Stimulated activated CD4-positive, alpha-beta T cell treated with anti-CD3 and anti-CD28 coated beads, Interleukin-4, amount 100 ng/mL, for 1 hour (primary cell): Measurements from ENCODE around the gene SLC6A19.
"Not testable (repeated sequence)": the region's sequence is repeated elsewhere in the genome, so short reads cannot be mapped to it uniquely, and the experiment has no call there.

Experiments used
- DNase-seq: peaks from one replicate; pipeline ENCODE4 v3.0.0-alpha.2; 2020

Gene SLC6A19

GRCh38 chr5:1201327-1202025, at the start of gene SLC6A19:
Gene SLC6A19, plus strand, starts transcription at chr5:1201595. Its CDS starts 56 bp downstream, at chr5:1201651.
- DNase-seq: no peak

GRCh38 chr5:1152156-1152555, 49.2 kb upstream of the SLC6A19 start:
- no peak for DNase-seq

- DNase-seq: no peak
Measured at GRCh38 chr5:1152771-1153282, 48.6 kb upstream of the SLC6A19 start.

- no peak for DNase-seq
Measured at GRCh38 chr5:1153428-1153827, 48.0 kb upstream of the SLC6A19 start.

- no peak for DNase-seq
Measured at GRCh38 chr5:1155191-1156032, 46.0 kb upstream of the SLC6A19 start.

- DNase-seq: no peak
Measured at GRCh38 chr5:1156033-1156753, 45.2 kb upstream of the SLC6A19 start.

GRCh38 chr5:1156754-1157460, 44.5 kb upstream of the SLC6A19 start:
- DNase-seq: no peak

GRCh38 chr5:1157461-1157986, 43.9 kb upstream of the SLC6A19 start:
- not testable (repeated sequence) for DNase-seq

GRCh38 chr5:1158647-1159340, 42.6 kb upstream of the SLC6A19 start:
- DNase-seq: no peak

- no peak for DNase-seq
Measured at GRCh38 chr5:1159341-1159675, 42.1 kb upstream of the SLC6A19 start.

- no peak for DNase-seq
Measured at GRCh38 chr5:1159774-1160406, 41.5 kb upstream of the SLC6A19 start.

GRCh38 chr5:1161108-1161832, 40.1 kb upstream of the SLC6A19 start:
- DNase-seq: no peak

- DNase-seq: no peak
Measured at GRCh38 chr5:1161833-1162229, 39.6 kb upstream of the SLC6A19 start.

GRCh38 chr5:1162276-1162675, 39.1 kb upstream of the SLC6A19 start:
- DNase-seq: no peak

GRCh38 chr5:1162751-1163150, 38.6 kb upstream of the SLC6A19 start:
- DNase-seq: no peak

GRCh38 chr5:1163366-1163765, 38.0 kb upstream of the SLC6A19 start:
- no peak for DNase-seq

- no peak for DNase-seq
Measured at GRCh38 chr5:1163879-1164278, 37.5 kb upstream of the SLC6A19 start.

GRCh38 chr5:1164696-1165630, 36.4 kb upstream of the SLC6A19 start:
- DNase-seq: no peak

GRCh38 chr5:1165864-1166263, 35.5 kb upstream of the SLC6A19 start:
- DNase-seq: no peak

- DNase-seq: no peak
Measured at GRCh38 chr5:1166370-1166769, 35.0 kb upstream of the SLC6A19 start.
